ENCODE measurements around the gene ACAD9.

Gene ACAD9

DNA sequence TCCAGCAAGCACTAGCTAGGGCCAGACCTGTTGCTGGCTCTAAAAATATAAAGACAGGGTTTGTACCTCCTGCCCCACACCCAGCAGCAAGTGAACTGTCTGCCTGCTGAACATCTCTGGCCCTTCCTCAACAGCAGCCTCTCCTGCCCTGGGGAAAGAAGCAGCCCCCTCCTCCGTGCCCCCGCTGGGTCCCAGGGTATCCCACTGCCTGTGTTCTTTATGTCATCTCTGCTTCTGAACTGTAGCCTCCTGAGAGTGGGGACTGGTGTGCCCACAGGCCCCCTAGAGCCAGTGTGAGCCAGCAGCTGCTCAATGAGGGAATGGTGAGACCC is 54.5 kb downstream of the ACAD9 start:
- DNase-seq (ENCODE audit: low read depth in 2 of 2), result no peak

DNA sequence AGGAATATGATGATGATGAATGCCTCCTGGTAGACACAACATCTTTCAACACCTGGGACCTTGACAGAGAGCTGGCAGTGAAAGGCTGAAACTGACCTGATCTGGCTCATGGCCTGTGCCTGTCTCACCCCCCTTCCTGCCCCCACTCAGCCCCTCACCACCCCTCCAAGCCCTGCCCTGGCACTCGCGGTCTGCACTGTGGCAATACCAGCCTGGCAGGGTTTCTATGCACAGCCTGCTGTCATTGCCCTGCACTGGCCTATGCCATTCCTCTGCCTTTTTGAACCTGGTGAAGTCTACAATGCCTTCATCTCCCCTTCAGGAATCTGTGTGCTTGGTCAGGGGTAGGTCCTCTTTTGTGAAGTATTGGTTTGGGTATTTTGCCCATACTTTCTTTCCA is 56.5 kb downstream of the ACAD9 start:
- DNase-seq (ENCODE audit: low read depth in 2 of 2), result no peak

DNA sequence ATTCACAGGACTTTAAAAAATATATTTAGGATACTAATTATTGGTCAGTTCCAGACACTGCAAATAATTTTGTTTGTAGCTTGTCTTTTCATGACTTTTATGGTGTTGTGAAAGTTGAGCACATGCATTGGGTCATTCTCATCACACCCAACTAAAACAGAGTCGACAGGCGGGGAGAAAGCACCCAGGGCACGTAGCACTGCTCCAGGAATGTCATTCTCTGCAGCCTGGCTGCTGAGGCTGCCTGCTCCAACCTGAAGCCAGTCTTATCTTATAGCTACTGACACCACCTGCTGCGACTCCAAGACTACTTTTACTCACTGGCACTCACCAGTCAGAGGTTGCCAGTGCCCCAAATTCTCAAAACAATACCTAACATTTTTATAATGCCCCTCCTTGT is 56.9 kb downstream of the ACAD9 start:
- DNase-seq (ENCODE audit: low read depth in 2 of 2), result no peak

DNA sequence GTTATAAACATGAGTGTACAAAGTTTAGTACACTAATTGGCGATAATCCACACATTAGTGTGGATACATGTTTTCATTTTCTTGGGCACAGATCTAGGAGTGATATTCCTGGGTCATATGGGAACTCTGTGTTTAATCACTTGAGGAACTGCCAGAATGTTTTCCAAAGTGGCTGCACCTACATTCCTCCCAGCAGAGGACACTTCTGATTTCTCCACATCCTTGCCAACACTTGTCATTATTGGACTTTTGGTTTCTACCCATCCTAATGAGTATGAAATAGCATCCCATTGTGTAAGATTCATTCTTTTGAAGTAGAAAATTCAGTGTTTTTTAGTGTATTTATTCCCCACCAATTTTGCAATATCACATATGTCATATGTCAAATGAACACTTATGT is 60.8 kb downstream of the ACAD9 start:
- DNase-seq (ENCODE audit: low read depth in 2 of 2), result no peak

GRCh38 chr3:128942161-128942952 is 62.9 kb downstream of the ACAD9 start:
- no peak for DNase-seq (ENCODE audit: low read depth in 2 of 2)

GRCh38 chr3:128945041-128945877 is 65.8 kb downstream of the ACAD9 start:
- DNase-seq (ENCODE audit: low read depth in 2 of 2), result no peak

GRCh38 chr3:128945878-128946175 is 66.4 kb downstream of the ACAD9 start:
- DNase-seq (ENCODE audit: low read depth in 2 of 2), result no peak

DNA sequence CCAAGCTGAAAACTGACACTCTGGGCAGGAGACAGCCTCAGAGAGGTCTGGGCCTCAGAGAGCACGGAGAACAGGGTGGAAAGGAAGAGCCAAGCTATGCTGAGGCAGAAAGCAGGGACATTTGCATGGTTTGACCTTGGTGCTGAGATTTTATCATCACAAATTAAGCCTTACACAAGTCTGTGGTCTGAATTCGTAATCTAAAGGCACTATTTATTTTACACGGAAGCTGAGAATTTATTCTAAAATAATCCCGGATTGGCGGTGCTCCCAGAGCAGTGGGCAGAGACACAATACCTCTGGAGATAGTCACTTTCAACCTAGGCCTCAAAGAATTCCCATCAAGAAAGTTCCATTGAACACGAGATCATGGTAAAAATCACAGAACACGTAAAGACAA is 67.0 kb downstream of the ACAD9 start:
- DNase-seq (ENCODE audit: low read depth in 2 of 2), result no peak

GRCh38 chr3:128949158-128949557 is 69.7 kb downstream of the ACAD9 start:
- DNase-seq (ENCODE audit: low read depth in 2 of 2), result no peak

DNA sequence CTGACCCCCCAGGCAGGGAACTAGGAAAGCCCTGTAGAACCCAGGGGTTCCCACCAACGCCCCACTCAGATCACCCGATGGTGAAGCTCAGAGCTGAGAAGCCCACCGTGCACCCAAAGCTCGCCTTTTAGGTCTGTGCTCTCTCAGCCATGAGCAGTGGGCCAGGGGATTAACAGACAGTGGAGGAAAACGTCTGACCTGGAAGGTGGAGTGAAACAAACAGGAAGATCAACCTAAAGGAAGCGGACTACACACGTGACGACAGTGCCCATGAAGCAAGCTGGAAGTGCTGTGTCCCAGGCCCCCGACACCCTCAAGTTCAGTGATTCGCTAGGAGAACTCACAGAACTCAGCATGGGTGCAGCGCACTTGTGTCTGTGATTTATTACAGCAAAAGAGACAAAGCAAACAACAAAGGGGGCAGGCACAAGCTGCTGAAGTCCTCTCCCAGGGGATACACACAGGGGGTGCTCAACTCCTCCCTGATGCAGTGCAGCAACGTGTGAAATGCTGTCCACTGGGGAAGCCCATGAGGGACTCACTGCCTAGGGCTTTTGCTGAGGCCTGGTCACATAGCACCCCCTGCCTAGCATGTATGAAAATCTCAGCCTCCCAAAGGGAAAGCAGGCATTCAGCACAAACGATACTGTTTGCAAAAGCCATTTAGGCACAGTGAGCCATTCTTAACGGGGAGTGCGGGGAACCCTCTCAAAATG is 71.0 kb downstream of the ACAD9 start:
- DNase-seq (ENCODE audit: low read depth in 2 of 2), result no peak

- DNase-seq (ENCODE audit: low read depth in 2 of 2), result no peak
Measured at GRCh38 chr3:128956440-128956839, 77.0 kb downstream of the ACAD9 start.

All from stimulated activated CD8-positive, alpha-beta memory T cell treated with anti-CD3 and anti-CD28 coated beads, Interleukin-2, amount 100 ng/mL, for 48 hours (primary cell).